Esophagus mucosa (tissue), 1 donor: ENCODE data around the gene RHEB. TPM values are rescaled to one million over a fixed set of nuclear protein-coding genes. Genes with fewer than 3 reads are reported as not detected.

Experiments
- total RNA-seq: library from RNA; stranded (reverse); gene quantifications from one replicate; pipeline ENCODE4 v1.2.4, GENCODE V29; 2023
- donor health status: DM: yes; HTN: yes; CAD: no.

Gene RHEB
- total RNA-seq, 1 donor from 2014 or later: 48.4 TPM

Other genes starting within 250 kb of the RHEB start
- gene NUB1, start 178.1 kb downstream of the RHEB start, total RNA-seq: 19.8 TPM
- gene WDR86, start 109.9 kb downstream of the RHEB start, total RNA-seq: 0.48 TPM
- gene CRYGN, start 79.8 kb downstream of the RHEB start, total RNA-seq: not detected